ENCODE data around the gene ANKRD9. TPM values are rescaled to one million over a fixed set of nuclear protein-coding genes. Genes with fewer than 3 reads are reported as not detected.

The ANKRD9 gene
- total RNA-seq, 1 donor from 2014 or later, result 31.4 TPM

DNA sequence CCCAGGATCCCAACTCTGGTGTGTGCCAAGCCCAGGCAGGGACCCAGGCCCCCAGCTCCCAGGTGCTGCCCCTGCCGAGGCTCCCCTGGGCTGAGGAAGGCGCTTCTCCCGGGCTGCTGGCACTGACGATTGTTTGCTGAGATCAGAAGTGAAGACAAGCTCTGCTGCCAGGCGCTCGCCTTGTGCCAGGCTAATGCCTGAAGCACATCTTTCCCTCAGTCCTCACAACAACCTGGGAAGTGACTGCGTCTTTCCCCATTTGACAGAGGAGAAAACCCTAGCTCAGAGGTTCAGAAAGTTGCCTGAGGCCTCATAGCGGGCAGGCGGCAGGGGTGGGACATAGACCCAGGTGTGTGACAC, 36.8 kb downstream of the ANKRD9 start:
- DNase-seq (ENCODE audit: extremely low spot score, unreplicated experiment), result no peak
- Mint-ChIP-seq H3K4me3 (no peak overlapping the region), H3K4me1 (ENCODE audit: unreplicated experiment) (peaks cover 10% of the 10 kb centered on the region), H3K9me3 (peaks cover 5% of the 10 kb centered on the region), H3K27me3 (no peaks in the 10 kb centered on the region), H3K36me3 (peaks cover 35% of the 10 kb centered on the region), H3K27ac (no peak overlapping the region)
- TF ChIP-seq, protein P1, sequence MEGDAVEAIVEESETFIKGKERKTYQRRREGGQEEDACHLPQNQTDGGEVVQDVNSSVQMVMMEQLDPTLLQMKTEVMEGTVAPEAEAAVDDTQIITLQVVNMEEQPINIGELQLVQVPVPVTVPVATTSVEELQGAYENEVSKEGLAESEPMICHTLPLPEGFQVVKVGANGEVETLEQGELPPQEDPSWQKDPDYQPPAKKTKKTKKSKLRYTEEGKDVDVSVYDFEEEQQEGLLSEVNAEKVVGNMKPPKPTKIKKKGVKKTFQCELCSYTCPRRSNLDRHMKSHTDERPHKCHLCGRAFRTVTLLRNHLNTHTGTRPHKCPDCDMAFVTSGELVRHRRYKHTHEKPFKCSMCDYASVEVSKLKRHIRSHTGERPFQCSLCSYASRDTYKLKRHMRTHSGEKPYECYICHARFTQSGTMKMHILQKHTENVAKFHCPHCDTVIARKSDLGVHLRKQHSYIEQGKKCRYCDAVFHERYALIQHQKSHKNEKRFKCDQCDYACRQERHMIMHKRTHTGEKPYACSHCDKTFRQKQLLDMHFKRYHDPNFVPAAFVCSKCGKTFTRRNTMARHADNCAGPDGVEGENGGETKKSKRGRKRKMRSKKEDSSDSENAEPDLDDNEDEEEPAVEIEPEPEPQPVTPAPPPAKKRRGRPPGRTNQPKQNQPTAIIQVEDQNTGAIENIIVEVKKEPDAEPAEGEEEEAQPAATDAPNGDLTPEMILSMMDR (conservative IDR thresholded peaks at IDR 0.05), result no peak

DNA sequence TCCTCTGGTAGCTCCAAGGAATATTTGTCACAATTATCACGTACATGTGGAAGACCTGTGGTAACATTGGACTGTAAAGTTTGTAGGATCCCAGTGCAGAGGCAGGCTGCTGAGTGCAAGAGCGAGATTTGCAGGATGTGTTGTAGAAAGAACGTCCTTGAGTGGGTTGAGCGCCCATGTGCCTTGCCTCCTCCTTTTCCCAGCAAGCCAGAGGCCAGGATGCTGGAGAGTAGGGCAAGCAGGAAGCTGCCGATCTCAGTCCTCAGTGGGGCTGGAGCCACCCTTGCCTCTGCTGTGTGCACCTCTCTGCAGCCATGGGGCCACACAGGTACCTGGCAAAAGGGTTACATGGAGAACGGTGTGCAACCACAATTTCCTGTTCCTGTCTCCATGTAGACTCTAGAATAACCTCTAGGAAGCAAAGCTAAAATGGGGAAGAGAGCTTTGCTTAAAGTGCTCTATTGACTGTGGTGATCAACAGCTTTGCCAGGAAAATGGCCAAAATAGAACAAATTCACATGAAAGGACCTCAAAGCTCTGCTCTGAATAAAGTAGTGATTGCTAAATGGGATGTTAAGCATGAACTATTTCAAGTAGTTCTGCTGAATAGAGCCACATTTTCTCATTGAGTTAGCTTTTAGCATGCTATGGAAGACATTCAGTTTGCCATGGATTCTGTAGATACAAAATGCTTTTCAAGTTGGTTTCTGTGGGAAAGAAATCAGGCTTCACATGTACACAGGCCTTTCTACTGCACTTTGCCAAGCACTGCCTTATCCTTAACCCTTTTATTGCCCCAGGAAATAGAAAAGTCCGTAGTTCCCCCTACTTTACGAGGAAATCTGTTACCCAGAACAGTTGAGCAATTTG, 37.4 kb downstream of the ANKRD9 start:
- Mint-ChIP-seq H3K4me1 (ENCODE audit: unreplicated experiment) (peaks cover 10% of the 10 kb centered on the region), H3K9me3 (peaks cover 5% of the 10 kb centered on the region), H3K36me3 (peaks cover 39% of the 10 kb centered on the region), H3K27ac (no peak overlapping the region), H3K27me3 (no peaks in the 10 kb centered on the region), H3K4me3 (no peak overlapping the region)
- no peak for DNase-seq (ENCODE audit: extremely low spot score, unreplicated experiment)
- TF ChIP-seq, protein P1 (conservative IDR thresholded peaks at IDR 0.05), result no peak

DNA sequence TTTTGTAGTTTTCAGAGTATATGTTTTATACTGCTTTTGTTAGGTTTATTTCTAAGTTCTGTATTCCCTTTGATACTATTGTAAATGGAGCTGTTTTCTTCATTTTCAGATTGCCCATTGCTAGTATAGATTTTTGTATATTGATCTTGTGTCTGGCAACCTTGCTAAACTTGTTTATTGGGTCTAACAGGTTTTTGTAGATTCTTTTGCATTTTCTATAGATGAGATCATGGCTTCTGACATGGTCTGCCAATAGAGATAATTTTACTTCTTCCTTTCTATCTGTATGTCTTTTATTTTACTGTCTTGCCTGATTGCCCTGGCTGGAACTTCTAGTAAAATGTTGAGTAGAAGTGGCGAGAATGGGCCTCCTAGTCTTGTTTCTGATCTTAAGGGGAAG, 40.3 kb downstream of the ANKRD9 start:
- Mint-ChIP-seq H3K27ac (peak overlapping the region; percentile 92), H3K4me3 (peak overlapping the region; percentile 51), H3K27me3 (no peaks in the 10 kb centered on the region), H3K4me1 (ENCODE audit: unreplicated experiment) (peaks cover 10% of the 10 kb centered on the region), H3K36me3 (peaks cover 40% of the 10 kb centered on the region), H3K9me3 (peaks cover 5% of the 10 kb centered on the region)
- DNase-seq (ENCODE audit: extremely low spot score, unreplicated experiment), result no peak
- TF ChIP-seq, protein P1 (conservative IDR thresholded peaks at IDR 0.05), result no peak

DNA sequence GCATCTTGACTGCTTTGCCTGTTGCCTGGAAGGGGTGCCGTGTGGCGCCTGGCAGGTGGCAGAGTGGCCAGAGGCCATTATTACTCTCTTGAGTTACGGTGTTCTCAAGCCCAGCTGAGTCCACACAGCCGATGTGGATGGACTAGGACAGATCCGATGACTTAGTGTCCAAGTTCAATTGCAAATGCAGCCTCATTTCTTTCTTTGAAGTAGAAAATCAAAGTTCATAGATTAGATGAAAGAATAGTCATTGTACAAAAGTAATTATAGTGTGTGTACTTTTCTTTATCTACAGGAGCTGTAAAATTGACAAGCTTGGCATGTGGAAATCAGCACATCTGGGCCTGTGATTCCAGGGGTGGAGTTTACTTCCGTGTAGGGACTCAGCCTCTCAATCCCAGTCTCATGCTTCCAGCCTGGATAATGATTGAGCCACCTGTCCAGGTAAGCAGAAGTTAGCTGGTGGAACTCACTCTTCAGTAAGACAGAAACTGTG, 44.7 kb downstream of the ANKRD9 start:
- Mint-ChIP-seq H3K27ac (peak overlapping the region; percentile 39), H3K4me1 (ENCODE audit: unreplicated experiment) (peaks cover 10% of the 10 kb centered on the region), H3K36me3 (peaks cover 39% of the 10 kb centered on the region), H3K27me3 (no peaks in the 10 kb centered on the region), H3K4me3 (no peak overlapping the region), H3K9me3 (peaks cover 5% of the 10 kb centered on the region)
- no peak for DNase-seq (ENCODE audit: extremely low spot score, unreplicated experiment)
- TF ChIP-seq, protein P1 (conservative IDR thresholded peaks at IDR 0.05), result no peak

DNA sequence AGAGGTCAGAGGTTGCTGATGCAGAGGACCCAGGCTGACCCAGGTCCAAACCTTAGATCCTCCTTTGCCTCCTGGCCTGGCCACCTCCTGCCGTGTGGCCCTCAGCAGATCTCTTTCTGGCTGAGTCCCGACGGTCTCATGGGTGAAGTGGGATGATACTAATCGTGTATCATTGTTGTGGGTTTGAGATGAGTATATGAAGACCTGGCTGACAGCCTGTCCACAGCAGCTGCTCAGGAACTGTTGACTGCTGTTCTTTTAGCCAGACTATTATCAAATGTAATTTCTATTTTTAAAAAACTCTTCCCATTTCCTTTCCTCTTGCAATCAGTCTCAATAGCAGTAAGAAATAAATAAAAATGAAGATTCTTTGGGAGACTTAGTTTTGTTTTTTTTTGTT, 45.6 kb downstream of the ANKRD9 start:
- peaks cover 30% of the 10 kb centered on the region for H3K36me3 Mint-ChIP-seq
- no peak overlapping the region for H3K4me3 Mint-ChIP-seq
- no peaks in the 10 kb centered on the region for H3K27me3 Mint-ChIP-seq
- H3K27ac Mint-ChIP-seq, result no peak overlapping the region
- no peak for DNase-seq (ENCODE audit: extremely low spot score, unreplicated experiment)
- H3K9me3 Mint-ChIP-seq, result peaks cover under 1% of the 10 kb centered on the region
- peaks cover under 1% of the 10 kb centered on the region for H3K4me1 Mint-ChIP-seq (ENCODE audit: unreplicated experiment)
- TF ChIP-seq, protein P1 (conservative IDR thresholded peaks at IDR 0.05), result no peak
